Renal pelvis (tissue), 4 donors: ENCODE measurements around the gene CYP39A1. TPM values are rescaled to one million over a fixed set of nuclear protein-coding genes. Genes with fewer than 3 reads are reported as not detected.

ENCODE experiments used
- DNase-seq: peaks from one replicate; pipeline ENCODE4 v3.0.0-alpha.2; 2013
- polyA plus RNA-seq, 3 donors: library from polyadenylated mRNA; unstranded; fragments of 120-200 nt; gene quantifications; one replicate each; pipeline ENCODE4 v1.2.1, GENCODE V29; 2013; ENCODE audit not compliant: insufficient read length in 3 of 3

The CYP39A1 gene
- polyA plus RNA-seq, 3 donors, result 6.3 to 8.1 (median 7.5) TPM

- no peak for DNase-seq
These were observed 54.4 kb downstream of the CYP39A1 start for GRCh38 chr6:46598215-46598614.

GRCh38 chr6:46592740-46593139 is 59.9 kb downstream of the CYP39A1 start:
- DNase-seq, result no peak

GRCh38 chr6:46592046-46592445 is 60.6 kb downstream of the CYP39A1 start:
- no peak for DNase-seq

GRCh38 chr6:46590765-46591164 is 61.9 kb downstream of the CYP39A1 start:
- no peak for DNase-seq

GRCh38 chr6:46586906-46587305 is 65.7 kb downstream of the CYP39A1 start:
- no peak for DNase-seq

- DNase-seq, result no peak
These were observed 68.0 kb downstream of the CYP39A1 start for GRCh38 chr6:46584586-46584985.

GRCh38 chr6:46583721-46584120 is 68.9 kb downstream of the CYP39A1 start:
- DNase-seq, result no peak

GRCh38 chr6:46583081-46583480 is 69.5 kb downstream of the CYP39A1 start:
- peak; percentile 23 for DNase-seq

GRCh38 chr6:46581459-46582177 is 71.0 kb downstream of the CYP39A1 start:
- no peak for DNase-seq

- DNase-seq, result no peak
These were observed 77.1 kb downstream of the CYP39A1 start for GRCh38 chr6:46575530-46575929.

- DNase-seq, result no peak
These were observed 79.5 kb downstream of the CYP39A1 start for GRCh38 chr6:46573140-46573539.

GRCh38 chr6:46565531-46565930 is 87.1 kb downstream of the CYP39A1 start:
- no peak for DNase-seq

GRCh38 chr6:46563924-46564323 is 88.7 kb downstream of the CYP39A1 start:
- no peak for DNase-seq

- no peak for DNase-seq
These were observed 96.6 kb downstream of the CYP39A1 start for GRCh38 chr6:46556053-46556452.

- no peak for DNase-seq
These were observed 97.5 kb downstream of the CYP39A1 start for GRCh38 chr6:46555129-46555528.

- no peak for DNase-seq
These were observed 103.5 kb downstream of the CYP39A1 start for GRCh38 chr6:46549155-46549554.

GRCh38 chr6:46541556-46541955 is 111.1 kb downstream of the CYP39A1 start:
- no peak for DNase-seq

GRCh38 chr6:46539866-46540265 is 112.8 kb downstream of the CYP39A1 start:
- peak; percentile 60 for DNase-seq

- DNase-seq, result peak; percentile 50
These were observed 113.7 kb downstream of the CYP39A1 start for GRCh38 chr6:46538800-46539480.

- no peak for DNase-seq
These were observed 121.7 kb downstream of the CYP39A1 start for GRCh38 chr6:46530896-46531295.

- DNase-seq, result no peak
These were observed 123.5 kb downstream of the CYP39A1 start for GRCh38 chr6:46528961-46529750.

- DNase-seq, result no peak
These were observed 126.0 kb downstream of the CYP39A1 start for GRCh38 chr6:46526607-46527006.

GRCh38 chr6:46525583-46525982 is 127.0 kb downstream of the CYP39A1 start:
- DNase-seq, result no peak
